HepG2 (cell line): Measurements from ENCODE around the gene PSMG1. TPM values are rescaled to one million over a fixed set of nuclear protein-coding genes. Genes with fewer than 3 reads are reported as not detected.

Experiments used
- CAMTA2 ChIP-seq: sonication (generic); formaldehyde crosslinking; IDR thresholded peaks from 2 replicates; pipeline ENCODE4 v1.4.0; 2020; ENCODE audit warnings: mild to moderate bottlenecking, missing genetic modification reagents, borderline replicate concordance
- ELF3 ChIP-seq: IDR thresholded peaks from 2 replicates; pipeline ENCODE4 v1.6.1; 2016; ENCODE audit warnings: missing genetic modification reagents, missing compliant biosample characterization
- GABPA ChIP-seq, 2 experiments: IDR thresholded peaks; 2 replicates each; pipeline ENCODE4 v1.6.1; 2011 to 2016; ENCODE audit warnings: low read depth in 2 of 2, low read length in 1 of 2, missing biosample characterization in 1 of 2, missing genetic modification characterization in 1 of 2
- IKZF4 ChIP-seq: sonication (generic); formaldehyde crosslinking; IDR thresholded peaks from 2 replicates; pipeline ENCODE4 v1.5.1; 2020; ENCODE audit warnings: borderline replicate concordance, mild to moderate bottlenecking, low read depth, missing genetic modification reagents; ENCODE audit errors: not compliant biosample characterization
- POLR2AphosphoS2 ChIP-seq: IDR thresholded peaks from 2 replicates; pipeline ENCODE4 v1.6.1; 2011; ENCODE audit warnings: low read depth, low read length, improper control_type of control experiment
- TCF12 ChIP-seq, 2 experiments: fragments of 450-650 bp in 1 of 2; sonication (generic) in 1 of 2; formaldehyde crosslinking in 1 of 2; IDR thresholded peaks; 2 replicates each; pipeline versions ENCODE4 v1.6.1 to v1.8.0; 2017 to 2022; ENCODE audit warnings: antibody characterized with exemption in 1 of 2, mild to moderate bottlenecking in 1 of 2, missing genetic modification reagents in 1 of 2, moderate library complexity in 1 of 2
- THAP7 ChIP-seq: sonication (generic); formaldehyde crosslinking; IDR thresholded peaks from 2 replicates; pipeline ENCODE4 v1.8.1; 2023; ENCODE audit warnings: mild to moderate bottlenecking, missing genetic modification reagents
- ZBTB10 ChIP-seq: sonication (generic); formaldehyde crosslinking; IDR thresholded peaks from 2 replicates; pipeline ENCODE4 v1.4.0; 2020; ENCODE audit warnings: missing genetic modification reagents, borderline replicate concordance
- ZBTB40 ChIP-seq, 2 experiments: fragments of 450-650 bp in 1 of 2; sonication (generic) in 1 of 2; formaldehyde crosslinking in 1 of 2; IDR thresholded peaks; 2 replicates each; pipeline versions ENCODE4 v1.6.1 to v1.8.0; 2016 to 2022; ENCODE audit warnings: antibody characterized with exemption in 1 of 2, mild to moderate bottlenecking in 1 of 2, missing genetic modification reagents in 1 of 2
- ZNF143 ChIP-seq: sonication (generic); formaldehyde crosslinking; IDR thresholded peaks from 2 replicates; pipeline ENCODE4 v1.4.0; 2020; ENCODE audit warnings: missing genetic modification reagents
- ZNF652 ChIP-seq: IDR thresholded peaks from 2 replicates; pipeline ENCODE4 v1.6.1; 2016; ENCODE audit warnings: low read depth, borderline replicate concordance
- ZNF720 ChIP-seq: sonication (generic); formaldehyde crosslinking; IDR thresholded peaks from 2 replicates; pipeline ENCODE4 v1.4.0; 2020; ENCODE audit warnings: missing genetic modification reagents
- ZNF772 ChIP-seq: sonication (generic); formaldehyde crosslinking; IDR thresholded peaks from 2 replicates; pipeline ENCODE4 v1.5.0; 2020; ENCODE audit warnings: mild to moderate bottlenecking, missing genetic modification reagents
- ZSCAN29 ChIP-seq: sonication (generic); formaldehyde crosslinking; conservative IDR thresholded peaks from 2 replicates; pipeline ENCODE4 v1.4.0; 2020; ENCODE audit warnings: mild to moderate bottlenecking, missing genetic modification reagents
- polyA plus RNA-seq, 8 experiments: library from polyadenylated mRNA; depleted of rRNA in 3 of 8; stranded (reverse) in 7 of 8; unstranded in 1 of 8; fragments of >200 nt; fragmentation: Illumina TruSeq in 4 of 8; extraction: Trizol in 4 of 8; gene quantifications; 2 replicates each; pipeline versions ENCODE4 v1.2.1 to v1.2.3, GENCODE V29; 2011 to 2016; ENCODE audit warnings: low read depth in 4 of 8, missing spikeins in 1 of 8, mixed read lengths in 1 of 8; ENCODE audit not compliant: insufficient read depth in 1 of 8
- total RNA-seq, 5 experiments: library from RNA; depleted of rRNA; stranded (reverse); fragments of >200 nt; fragmentation: Illumina TruSeq; extraction: Trizol; gene quantifications; 2 replicates each; pipeline ENCODE4 v1.2.3, GENCODE V29; 2016; ENCODE audit warnings: low read depth in 1 of 5

The PSMG1 gene
- total and polyA plus RNA-seq, 2 of the 13 experiments (the other 11 are each of a cell fraction or from before 2014, with no cell fraction given): 63.6 to 173 TPM

- TF ChIP-seq ZBTB40 (IDR thresholded peaks at IDR 0.05): no peak
- TF ChIP-seq ZBTB40 (CRISPR knock-in tag; IDR thresholded peaks at IDR 0.05): peak; percentile 87
- TF ChIP-seq POLR2AphosphoS2: 0 out of 2 replicates have a peak, but pooled peaks have one; percentile 93
- TF ChIP-seq GABPA (IDR thresholded peaks at IDR 0.05; ENCODE audit: low read depth, low read length): no peak
- no peak for TF ChIP-seq GABPA (CRISPR knock-in tag; IDR thresholded peaks at IDR 0.05; ENCODE audit: low read depth)
- TF ChIP-seq ZNF772 (CRISPR knock-in tag): peak; percentile 79
- no peak for TF ChIP-seq ZNF720 (CRISPR knock-in tag)
- TF ChIP-seq ZBTB10 (CRISPR knock-in tag): peak; percentile 73; the same call in 1 of the 2 replicates
- TF ChIP-seq ELF3 (CRISPR knock-in tag): no peak; the same call in 1 of the 2 replicates
- no peak; the same call in 1 of the 2 replicates for TF ChIP-seq ZSCAN29 (CRISPR knock-in tag)
- TF ChIP-seq ZNF652 (CRISPR knock-in tag): no peak
- TF ChIP-seq ZNF143 (CRISPR knock-in tag): peak; percentile 52
- no peak for TF ChIP-seq TCF12 (IDR thresholded peaks at IDR 0.05)
- TF ChIP-seq TCF12 (CRISPR knock-in tag; IDR thresholded peaks at IDR 0.05): 0 out of 2 replicates have a peak, but pooled peaks have one; percentile 46
- TF ChIP-seq CAMTA2 (CRISPR knock-in tag): peak; percentile 96; the same call in 1 of the 2 replicates
- peak; percentile 19; the same call in 1 of the 2 replicates for TF ChIP-seq THAP7
- TF ChIP-seq IKZF4 (CRISPR knock-in tag): no peak
Measured at GRCh38 chr21:39183272-39184049, at the start of gene PSMG1 (continued).
